Stimulated activated CD8-positive, alpha-beta memory T cell treated with anti-CD3 and anti-CD28 coated beads, Interleukin-7, amount 100 ng/mL, for 48 hours (primary cell): ENCODE data around the gene ARNT2.

ENCODE experiments used
- DNase-seq, 2 donors: peaks; one replicate each; pipeline ENCODE4 v3.0.0-alpha.2; 2020; ENCODE audit warnings: low read depth in 1 of 2; ENCODE audit errors: extremely low read depth in 1 of 2

The ARNT2 gene

DNA sequence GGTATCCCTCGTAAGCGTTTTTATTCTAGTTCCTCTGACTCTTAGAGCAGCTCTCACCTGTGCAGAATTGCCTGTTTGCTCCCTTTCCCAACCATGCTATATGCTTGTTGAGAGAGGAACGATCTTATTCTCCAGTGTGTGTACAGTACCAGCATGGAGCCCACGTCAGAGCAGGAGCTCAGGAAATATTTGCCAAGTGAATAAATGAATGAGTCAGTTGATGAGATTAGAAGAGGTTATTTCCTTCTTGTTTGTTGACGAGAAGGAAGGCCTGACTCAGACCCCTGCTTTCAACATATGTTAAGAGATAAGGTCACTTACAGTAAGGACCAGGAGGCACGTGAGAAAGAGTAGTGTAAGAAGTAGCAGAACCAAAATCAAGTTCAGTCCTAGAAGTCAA lies 184.6 kb downstream of the ARNT2 start:
- no peak for DNase-seq

DNA sequence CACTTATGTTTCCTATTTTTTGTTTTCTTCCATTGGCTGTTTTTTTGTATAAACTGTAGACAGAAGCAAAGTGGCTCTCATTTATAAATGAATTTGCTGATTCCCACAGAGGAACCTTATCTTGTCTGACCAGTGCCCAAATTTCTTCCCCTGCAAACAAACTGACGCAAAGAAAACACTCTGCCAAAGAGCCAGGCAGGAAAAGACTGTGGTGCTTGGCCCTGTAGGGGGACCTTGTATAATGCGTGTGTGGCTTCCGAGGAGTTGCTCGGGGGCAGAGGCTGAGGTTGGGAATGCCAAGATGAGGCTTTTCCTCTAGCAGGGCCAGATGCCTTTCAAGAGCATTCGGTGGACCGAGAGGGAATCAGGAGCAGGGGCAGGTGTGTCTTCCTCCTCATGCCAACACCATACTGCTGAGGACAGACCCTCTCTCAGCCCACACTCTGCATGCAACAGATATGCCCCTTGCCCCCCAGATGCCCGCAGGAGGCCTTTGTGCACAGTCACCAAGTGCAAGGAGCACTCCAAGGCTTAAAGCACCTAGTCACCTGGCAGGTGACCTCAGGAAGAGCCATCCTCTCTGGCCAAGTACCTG lies 186.7 kb downstream of the ARNT2 start:
- DNase-seq = no peak

- DNase-seq = no peak
These were observed 187.3 kb downstream of the ARNT2 start for GRCh38 chr15:80591471-80591870.

DNA sequence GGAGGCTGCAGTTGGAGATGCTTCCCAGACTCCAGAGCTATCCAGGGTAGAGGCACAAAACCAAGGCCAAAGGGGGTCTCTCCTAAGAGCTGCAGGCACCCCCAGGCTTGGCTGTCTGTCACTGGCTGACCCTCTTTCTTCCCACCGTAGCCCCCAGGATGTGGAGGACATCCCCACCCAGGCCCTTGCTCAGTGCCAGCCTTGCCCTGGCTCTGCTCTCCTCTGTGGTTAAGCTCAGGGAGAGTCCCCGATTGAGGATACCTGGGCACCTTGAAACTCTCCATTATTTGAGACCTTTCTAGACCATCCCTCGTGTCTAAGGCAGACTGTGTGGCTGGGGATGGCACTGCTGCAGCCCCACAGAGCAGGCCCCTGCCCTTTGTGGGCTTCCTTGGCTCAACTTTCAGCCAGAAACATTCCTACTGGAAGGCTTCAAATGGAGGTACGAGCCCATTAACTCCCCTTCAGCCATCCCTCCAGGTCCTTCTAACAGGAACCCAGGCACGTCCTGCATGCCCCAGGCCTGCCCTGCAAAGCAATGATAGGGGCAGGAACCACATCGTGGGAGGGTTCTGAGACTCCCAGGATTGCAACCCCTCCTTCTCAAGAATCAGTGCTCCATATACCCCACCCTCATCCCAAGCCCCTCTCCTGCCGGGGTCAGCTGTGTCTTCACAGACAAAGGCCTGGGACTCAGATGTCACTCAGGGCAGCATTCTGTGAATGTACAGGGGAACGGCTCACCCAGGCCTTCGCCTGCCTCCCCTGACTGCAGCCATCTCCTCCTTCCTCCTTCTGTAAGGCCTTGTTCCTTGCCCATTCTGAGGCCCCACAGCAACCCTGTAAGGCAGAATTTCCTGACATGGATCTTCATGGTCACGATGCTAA lies 188.0 kb downstream of the ARNT2 start:
- DNase-seq = no peak

- DNase-seq = no peak
These were observed 189.4 kb downstream of the ARNT2 start for GRCh38 chr15:80593486-80594030.

DNA sequence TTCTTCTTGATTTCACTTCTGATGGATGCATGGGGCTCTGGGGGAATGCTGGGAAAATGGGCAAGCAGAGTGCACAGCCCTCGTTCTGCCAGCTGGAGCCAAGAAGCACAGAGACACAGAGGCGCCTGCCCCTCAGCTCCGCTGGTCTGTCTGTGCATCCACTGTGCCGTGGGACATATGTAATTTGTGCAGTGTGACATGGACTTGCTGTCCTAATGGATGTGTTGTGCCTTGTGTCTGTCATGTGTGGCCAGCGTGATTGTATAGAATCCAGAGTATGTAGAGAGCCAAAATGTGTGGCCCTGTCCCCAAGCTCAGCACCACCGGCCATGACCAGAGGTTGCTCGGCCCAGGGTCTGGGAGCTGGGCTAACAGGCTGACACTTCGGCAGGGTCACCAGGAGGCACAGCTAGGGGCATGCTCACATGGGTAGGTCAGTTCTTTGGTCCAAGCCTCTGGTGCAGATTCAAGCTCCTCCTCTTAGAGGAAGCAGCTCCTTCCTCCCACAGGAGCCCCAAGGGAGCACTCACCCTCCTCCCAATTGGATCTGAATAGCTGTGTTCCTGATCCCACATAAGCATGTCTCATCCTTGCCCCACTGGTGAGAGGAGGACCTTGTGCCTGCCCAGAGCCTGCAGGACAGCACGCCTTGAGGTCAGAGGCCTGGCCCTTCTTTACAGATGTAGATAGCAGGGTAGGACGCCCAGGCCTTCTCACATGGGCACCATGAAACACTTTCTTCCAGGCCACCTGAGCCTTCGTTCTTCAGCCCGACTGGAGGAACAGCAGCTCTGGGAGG lies 190.1 kb downstream of the ARNT2 start:
- DNase-seq = no peak

DNA sequence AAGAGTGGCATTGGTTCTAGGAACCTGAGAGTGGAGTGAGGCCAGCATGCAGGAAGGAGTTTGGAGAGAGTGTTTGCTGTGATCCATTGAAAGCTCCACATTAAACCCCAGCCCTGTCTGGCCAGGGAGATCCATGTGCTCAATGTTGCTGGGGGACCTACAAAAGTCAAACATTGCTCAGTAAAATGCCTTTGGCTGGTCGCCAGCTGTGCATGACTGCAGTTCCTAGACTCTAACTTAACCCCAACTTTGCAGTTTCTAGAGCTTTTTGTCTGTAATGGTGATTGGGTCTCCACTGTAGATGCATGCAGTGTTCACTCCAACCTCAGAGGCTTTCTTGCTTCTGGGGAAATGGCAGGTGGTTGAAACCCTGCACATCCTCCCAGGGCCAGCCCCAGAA lies 191.2 kb downstream of the ARNT2 start:
- DNase-seq = no peak

DNA sequence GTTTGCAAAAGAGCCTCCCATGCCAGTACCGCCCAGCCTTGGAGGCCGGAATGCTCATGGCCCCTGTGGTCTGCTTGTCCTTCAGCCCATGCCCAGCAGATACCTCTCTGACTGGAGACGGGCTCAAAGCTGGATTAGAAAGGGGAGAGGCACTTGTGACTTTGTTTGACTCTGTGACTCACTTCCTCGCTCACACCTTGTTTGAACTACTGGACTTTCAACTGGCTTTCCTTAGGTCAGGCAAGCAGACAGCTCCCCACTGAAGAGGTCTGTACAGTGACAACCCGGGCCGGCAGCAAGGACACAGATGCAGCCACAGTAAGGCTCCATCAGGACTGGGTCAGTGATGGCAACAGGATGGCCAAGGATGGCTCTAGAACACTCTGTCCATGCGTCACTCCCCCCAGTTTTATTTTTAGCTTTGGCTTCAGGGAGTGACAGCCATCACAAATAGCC lies 192.4 kb downstream of the ARNT2 start:
- DNase-seq = no peak

DNA sequence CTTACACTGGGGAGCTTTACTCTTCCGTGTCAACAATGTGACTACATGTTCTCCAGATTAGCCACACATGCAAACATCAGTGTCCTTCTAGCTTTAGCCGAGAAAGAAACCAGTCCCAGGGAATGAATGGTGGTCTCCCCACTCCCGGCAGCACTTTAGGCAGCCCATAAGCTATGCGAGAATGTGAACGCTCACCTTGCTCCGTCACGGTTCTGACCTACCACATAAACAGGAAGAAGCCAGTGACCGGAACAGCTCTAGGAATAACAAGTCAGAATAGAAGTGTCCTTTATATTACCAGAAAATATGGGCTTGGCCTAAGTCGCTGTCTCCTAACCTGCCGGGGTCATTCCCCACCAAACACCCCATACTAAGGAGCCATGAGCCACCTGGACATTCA lies 192.9 kb downstream of the ARNT2 start:
- no peak for DNase-seq

DNA sequence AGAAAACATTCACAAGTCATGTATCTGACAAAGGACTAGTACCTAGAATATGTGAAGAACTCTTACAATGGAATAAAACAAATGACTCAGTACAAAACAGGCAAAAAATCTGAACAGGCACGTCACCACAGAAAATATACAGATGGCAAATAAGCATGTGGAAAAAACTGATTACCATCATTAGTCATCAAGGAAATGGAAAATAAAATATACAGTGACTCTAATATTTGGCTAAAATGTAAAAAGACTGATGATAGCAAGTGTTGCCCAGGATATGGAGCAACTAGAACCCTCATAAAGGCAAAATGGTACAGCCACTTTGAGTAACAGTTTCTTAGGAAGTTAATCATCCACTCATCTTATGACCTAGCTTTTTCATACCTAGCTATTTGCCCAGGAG lies 195.2 kb downstream of the ARNT2 start:
- no peak for DNase-seq

DNA sequence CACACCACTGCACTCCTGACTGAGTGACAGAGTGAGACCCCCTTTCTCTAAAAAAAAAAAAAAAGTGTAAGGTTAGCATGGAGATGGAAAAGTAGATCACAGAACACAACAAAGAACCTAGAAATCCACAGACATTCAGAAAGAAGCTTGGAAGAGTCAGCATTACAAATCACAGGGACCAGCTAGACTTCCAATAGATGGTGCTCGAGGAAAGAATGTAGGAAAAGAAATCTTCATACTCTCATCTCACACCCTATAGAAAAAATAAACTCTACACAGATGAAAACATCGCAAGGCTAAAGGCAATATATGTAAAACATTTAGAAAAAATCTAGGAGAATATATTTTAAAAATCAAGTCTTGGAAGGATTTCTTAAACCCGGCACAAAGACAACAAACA lies 196.4 kb downstream of the ARNT2 start:
- no peak for DNase-seq

GRCh38 chr15:80601256-80601655 lies 197.1 kb downstream of the ARNT2 start:
- DNase-seq = no peak

DNA sequence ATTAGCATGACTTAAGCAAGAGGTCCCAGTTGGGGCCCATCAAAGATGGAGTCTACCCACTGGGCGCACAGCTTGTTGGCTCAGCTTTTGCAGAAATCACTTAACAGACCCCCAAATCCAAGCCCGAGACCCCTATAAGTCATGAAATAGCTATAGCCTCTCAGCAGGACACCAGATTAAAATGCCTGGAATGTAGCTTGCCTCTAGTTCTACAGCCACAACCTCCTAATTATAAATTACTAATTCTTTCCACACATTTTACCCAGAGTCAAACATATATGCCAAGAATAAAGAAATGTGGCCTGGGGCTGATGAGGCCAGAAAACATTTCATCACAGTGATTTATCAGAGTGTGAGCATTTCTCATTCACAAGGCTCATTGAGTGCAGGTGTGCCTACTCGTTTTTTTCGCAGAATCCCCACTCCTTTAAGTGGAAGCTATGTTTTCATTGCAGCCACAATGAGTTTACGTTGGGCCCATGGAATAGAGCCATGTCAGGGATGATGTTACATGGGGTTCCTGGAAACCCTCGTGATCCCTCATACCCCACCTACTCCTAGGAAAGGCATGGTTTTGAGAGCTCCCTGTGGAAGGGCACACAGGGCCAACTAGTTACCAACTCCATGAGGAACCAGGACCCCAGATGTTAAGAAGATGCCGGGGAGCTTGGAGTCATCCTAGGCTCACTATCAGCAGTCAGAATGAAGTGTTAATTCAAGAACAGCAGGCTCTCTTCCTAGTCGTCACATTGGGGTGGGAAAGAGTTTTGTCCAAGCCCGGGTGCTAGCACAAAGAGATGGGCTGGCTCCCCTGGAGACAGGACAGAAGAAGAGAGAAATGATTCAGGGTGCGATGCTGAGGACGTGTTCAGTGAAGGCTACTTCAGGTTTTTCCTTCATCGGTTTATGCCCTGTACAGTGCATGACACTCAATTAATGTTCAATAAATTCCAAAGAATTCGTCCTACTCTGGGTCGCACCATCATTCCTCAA lies 200.7 kb downstream of the ARNT2 start:
- DNase-seq = no peak

DNA sequence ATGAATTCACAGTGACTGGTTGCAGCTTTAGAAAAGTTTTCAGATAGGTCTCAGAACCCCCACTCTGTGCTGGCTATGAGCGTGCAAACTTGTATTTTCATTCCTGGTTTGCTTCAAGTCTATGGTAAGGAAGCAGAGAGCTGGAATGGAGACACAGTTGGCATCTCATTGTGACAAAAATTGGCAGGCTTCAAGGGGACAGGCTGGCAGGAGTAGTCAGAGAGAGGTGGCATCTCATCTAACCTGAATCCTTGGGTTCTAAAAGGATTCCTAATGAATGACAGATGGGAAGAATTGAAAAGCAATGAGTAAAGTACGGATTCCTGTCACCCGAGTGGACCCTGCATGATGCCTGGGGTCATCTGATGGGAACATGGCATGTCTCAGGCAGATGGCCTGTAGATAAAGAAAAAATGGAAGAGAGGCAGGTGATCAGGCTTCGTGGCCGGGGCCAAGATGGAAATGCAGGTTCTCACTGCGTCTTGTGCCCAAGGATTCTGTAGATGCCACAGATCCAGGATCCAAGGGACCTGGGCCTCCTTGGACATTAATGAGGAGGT lies 201.5 kb downstream of the ARNT2 start:
- DNase-seq = no peak

GRCh38 chr15:80606511-80607071 lies 202.4 kb downstream of the ARNT2 start:
- DNase-seq = no peak

DNA sequence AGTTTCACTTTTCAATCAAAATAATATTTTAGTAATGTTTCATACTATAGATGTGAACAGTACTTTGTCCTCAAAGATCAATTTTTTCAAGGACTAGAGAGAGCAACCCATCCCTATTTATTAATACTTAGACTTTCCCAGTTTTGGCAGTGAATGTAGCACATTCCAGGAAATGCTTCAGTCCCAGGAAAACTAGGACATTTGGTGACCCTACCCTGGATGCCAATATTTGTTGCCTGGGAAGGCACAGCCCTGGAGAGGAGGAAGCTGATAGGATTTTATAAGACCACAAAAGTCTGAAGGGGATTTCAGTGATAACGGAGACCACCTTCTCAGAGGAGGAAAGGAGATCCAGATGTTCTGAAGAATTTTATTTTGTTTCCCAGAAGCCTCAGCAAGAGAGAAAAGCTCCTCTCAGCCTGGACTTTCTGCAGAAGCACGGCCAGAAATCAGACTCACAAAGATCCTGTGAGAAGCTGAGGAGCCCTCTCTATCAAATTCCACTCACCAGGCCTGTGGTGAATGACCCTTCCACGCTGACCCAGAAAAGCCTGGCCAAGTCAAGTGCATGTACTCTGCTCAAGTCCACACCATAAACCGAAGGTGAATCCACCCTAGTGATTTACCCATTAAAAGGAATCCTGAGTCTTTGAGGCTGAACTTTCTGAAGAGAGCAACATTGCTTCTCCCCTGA lies 203.3 kb downstream of the ARNT2 start:
- no peak for DNase-seq

GRCh38 chr15:80608688-80609087 lies 204.5 kb downstream of the ARNT2 start:
- no peak for DNase-seq

- no peak for DNase-seq
These were observed 204.9 kb downstream of the ARNT2 start for GRCh38 chr15:80609091-80609490.

- no peak for DNase-seq
These were observed 205.3 kb downstream of the ARNT2 start for GRCh38 chr15:80609512-80609946.
